ENCODE measurements around the gene TNFRSF1A.

The TNFRSF1A gene

DNA sequence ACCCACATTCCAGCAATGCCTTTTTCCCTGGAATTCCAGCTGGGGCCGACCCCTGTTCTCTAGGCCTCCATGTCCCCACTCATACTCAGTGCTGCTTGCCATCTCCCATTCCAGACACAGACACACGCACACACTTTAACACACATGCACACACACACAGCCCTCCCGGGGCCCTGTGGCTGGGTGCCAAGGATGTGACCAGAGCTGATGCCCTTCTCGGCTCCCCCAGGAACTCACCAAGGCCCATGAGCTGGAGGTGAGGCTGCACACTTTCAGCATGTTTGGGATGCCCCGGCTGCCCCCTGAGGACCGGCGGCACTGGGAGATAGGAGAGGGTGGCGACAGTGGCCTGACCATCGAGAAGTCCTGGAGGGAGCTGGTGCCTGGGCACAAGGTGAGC lies 27.1 kb downstream of the TNFRSF1A start:
- Histone ChIP-seq H3K4me2 (no peak overlapping the region), H3K9ac (no peak overlapping the region), H3K4me3 (IDR thresholded peaks at IDR 0.05; ENCODE audit: insufficient read depth, low read depth, low read length) (no peak overlapping the region), H3K79me2 (ENCODE audit: insufficient read depth, low read depth) (no peaks in the 10 kb centered on the region), H3K27me3 (ENCODE audit: insufficient read depth, low read depth) (no peaks in the 10 kb centered on the region; the same call in 1 of the 2 replicates), H3K36me3 (ENCODE audit: insufficient read depth) (no peaks in the 10 kb centered on the region), H3K27ac (no peak overlapping the region), H4K20me1 (ENCODE audit: insufficient read depth) (no peaks in the 10 kb centered on the region), H3K4me1 (ENCODE audit: low read depth, poor library complexity, severe bottlenecking) (peaks cover 16% of the 10 kb centered on the region), H2AFZ (ENCODE audit: low read depth) (no peak overlapping the region)
- TF ChIP-seq, protein P1, sequence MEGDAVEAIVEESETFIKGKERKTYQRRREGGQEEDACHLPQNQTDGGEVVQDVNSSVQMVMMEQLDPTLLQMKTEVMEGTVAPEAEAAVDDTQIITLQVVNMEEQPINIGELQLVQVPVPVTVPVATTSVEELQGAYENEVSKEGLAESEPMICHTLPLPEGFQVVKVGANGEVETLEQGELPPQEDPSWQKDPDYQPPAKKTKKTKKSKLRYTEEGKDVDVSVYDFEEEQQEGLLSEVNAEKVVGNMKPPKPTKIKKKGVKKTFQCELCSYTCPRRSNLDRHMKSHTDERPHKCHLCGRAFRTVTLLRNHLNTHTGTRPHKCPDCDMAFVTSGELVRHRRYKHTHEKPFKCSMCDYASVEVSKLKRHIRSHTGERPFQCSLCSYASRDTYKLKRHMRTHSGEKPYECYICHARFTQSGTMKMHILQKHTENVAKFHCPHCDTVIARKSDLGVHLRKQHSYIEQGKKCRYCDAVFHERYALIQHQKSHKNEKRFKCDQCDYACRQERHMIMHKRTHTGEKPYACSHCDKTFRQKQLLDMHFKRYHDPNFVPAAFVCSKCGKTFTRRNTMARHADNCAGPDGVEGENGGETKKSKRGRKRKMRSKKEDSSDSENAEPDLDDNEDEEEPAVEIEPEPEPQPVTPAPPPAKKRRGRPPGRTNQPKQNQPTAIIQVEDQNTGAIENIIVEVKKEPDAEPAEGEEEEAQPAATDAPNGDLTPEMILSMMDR (conservative IDR thresholded peaks at IDR 0.05; ENCODE audit: low read depth, low read length): no peak

DNA sequence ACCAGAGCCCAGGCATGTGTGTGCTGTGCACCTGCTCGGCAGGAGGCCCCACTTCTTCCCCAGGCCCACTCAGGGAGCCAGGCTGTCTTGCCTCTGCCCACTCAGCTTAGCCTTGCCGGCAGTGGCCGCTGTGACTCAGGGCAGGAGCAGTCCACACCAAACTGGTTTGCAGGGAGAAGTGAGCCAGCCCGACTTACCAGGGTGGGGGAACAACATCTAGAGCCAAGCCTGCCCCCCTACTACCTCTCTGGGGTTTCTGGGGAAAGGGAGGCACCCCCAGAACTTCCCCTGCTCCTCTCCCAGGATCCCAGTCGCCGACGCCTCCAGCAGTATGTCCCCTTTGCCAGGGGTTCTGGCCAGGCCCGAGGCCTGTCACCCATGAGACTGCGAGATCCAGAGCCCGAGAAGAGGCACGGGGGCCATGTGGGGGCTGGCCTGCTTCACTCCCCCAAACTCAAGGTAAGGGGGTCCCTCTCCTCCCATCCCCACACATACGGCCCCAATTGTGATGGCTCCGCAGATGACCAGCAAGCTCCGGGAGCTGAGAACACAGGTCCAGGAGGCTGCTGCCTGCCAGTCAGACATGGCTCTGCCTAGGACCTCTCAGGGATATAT lies 28.4 kb downstream of the TNFRSF1A start:
- H3K27ac ChIP-seq: no peak overlapping the region
- no peaks in the 10 kb centered on the region for H3K27me3 ChIP-seq (ENCODE audit: insufficient read depth, low read depth)
- no peaks in the 10 kb centered on the region for H3K36me3 ChIP-seq (ENCODE audit: insufficient read depth)
- H3K4me3 ChIP-seq (IDR thresholded peaks at IDR 0.05; ENCODE audit: insufficient read depth, low read depth, low read length): no peak overlapping the region
- no peak overlapping the region for H3K9ac ChIP-seq
- H3K79me2 ChIP-seq (ENCODE audit: insufficient read depth, low read depth): no peaks in the 10 kb centered on the region
- TF ChIP-seq, protein P1 (conservative IDR thresholded peaks at IDR 0.05; ENCODE audit: low read depth, low read length): no peak
- no peaks in the 10 kb centered on the region for H4K20me1 ChIP-seq (ENCODE audit: insufficient read depth)
- no peak overlapping the region for H2AFZ ChIP-seq (ENCODE audit: low read depth)
- peaks cover 16% of the 10 kb centered on the region for H3K4me1 ChIP-seq (ENCODE audit: low read depth, poor library complexity, severe bottlenecking)
- no peak overlapping the region; the same call in 1 of the 2 replicates for H3K4me2 ChIP-seq

- no peak overlapping the region for H3K4me3 ChIP-seq (IDR thresholded peaks at IDR 0.05; ENCODE audit: insufficient read depth, low read depth, low read length)
These were observed 29.1 kb downstream of the TNFRSF1A start for GRCh38 chr12:6312529-6313325.

DNA sequence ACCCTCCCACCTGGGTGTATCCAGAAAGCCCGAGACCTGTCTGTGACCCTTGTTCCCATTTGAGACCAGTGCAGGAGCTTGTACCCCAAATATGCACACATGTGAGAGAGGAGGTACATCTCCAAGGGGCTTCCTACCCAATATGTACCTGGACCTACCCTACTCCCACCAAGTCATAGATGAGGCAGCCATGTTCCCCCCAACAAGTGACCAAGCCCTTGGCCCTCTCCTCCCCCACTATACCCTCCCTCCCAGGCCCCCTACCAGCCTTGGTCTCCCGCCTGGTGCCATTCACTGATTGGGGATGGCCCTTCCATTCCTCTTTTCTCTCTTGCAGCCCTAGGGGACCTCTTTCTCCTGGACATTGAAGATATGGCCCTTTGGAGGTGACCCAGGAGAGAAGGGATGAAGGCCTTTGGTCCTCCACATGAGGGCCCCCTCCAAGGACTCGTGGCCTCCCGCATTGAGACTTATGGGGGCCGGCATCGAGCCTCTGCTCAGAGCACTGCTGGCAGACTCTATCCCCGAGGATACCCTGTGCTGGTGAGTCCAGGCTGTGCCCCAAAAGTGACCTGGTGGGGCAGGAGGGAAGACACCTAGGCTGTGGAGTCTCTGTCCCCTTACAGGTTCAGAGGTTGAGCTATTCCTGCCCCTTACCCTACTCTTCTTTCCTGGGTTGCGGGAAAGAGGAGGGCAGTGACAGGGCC lies 29.9 kb downstream of the TNFRSF1A start:
- no peak overlapping the region for H3K27ac ChIP-seq
- H3K4me1 ChIP-seq (ENCODE audit: low read depth, poor library complexity, severe bottlenecking): peaks cover 16% of the 10 kb centered on the region
- H3K36me3 ChIP-seq (ENCODE audit: insufficient read depth): no peaks in the 10 kb centered on the region
- TF ChIP-seq, protein P1 (conservative IDR thresholded peaks at IDR 0.05; ENCODE audit: low read depth, low read length): no peak
- no peak overlapping the region for H2AFZ ChIP-seq (ENCODE audit: low read depth)
- no peak overlapping the region for H3K4me3 ChIP-seq (IDR thresholded peaks at IDR 0.05; ENCODE audit: insufficient read depth, low read depth, low read length)
- no peak overlapping the region for H3K9ac ChIP-seq
- no peaks in the 10 kb centered on the region for H3K79me2 ChIP-seq (ENCODE audit: insufficient read depth, low read depth)
- H3K27me3 ChIP-seq (ENCODE audit: insufficient read depth, low read depth): no peaks in the 10 kb centered on the region
- H4K20me1 ChIP-seq (ENCODE audit: insufficient read depth): no peaks in the 10 kb centered on the region
- no peak overlapping the region; the same call in 1 of the 2 replicates for H3K4me2 ChIP-seq

More at GRCh38 chr12:6312529-6313325, 29.1 kb downstream of the TNFRSF1A start:
- TF ChIP-seq, protein P1 (conservative IDR thresholded peaks at IDR 0.05; ENCODE audit: low read depth, low read length): no peak
- H3K4me2 ChIP-seq: no peak overlapping the region; the same call in 1 of the 2 replicates
- no peaks in the 10 kb centered on the region for H4K20me1 ChIP-seq (ENCODE audit: insufficient read depth)
- H3K9ac ChIP-seq: no peak overlapping the region
- peaks cover 16% of the 10 kb centered on the region for H3K4me1 ChIP-seq (ENCODE audit: low read depth, poor library complexity, severe bottlenecking)
- H3K27ac ChIP-seq: no peak overlapping the region
- H3K27me3 ChIP-seq (ENCODE audit: insufficient read depth, low read depth): no peaks in the 10 kb centered on the region
- H3K79me2 ChIP-seq (ENCODE audit: insufficient read depth, low read depth): no peaks in the 10 kb centered on the region
- H2AFZ ChIP-seq (ENCODE audit: low read depth): peak overlapping the region; percentile 45
- no peaks in the 10 kb centered on the region for H3K36me3 ChIP-seq (ENCODE audit: insufficient read depth)

Data from KMS-11 (cell line).